Epithelial cell of proximal tubule (primary cell): ENCODE results near the gene PIKFYVE. TPM values are rescaled to one million over a fixed set of nuclear protein-coding genes. Genes with fewer than 3 reads are reported as not detected.
A peak's percentile ranks its signal among the peaks of the same experiment; 100 is the strongest.
"Not testable (repeated sequence)": the region's sequence is repeated elsewhere in the genome, so short reads cannot be mapped to it uniquely, and the experiment has no call there.

Source experiments
- DNase-seq: peaks from one replicate; pipeline ENCODE4 v3.0.0-alpha.2; 2011; ENCODE audit warnings: low read depth
- H3K4me3 ChIP-seq: 2 replicates; pipeline ENCODE4 v1.5.1; 2011; ENCODE audit warnings: low read depth, mild to moderate bottlenecking, low read length
- CTCF ChIP-seq: conservative IDR thresholded peaks from 2 replicates; pipeline ENCODE4 v1.5.1; 2012; ENCODE audit warnings: low read depth, mild to moderate bottlenecking, low read length
- total RNA-seq: library from RNA; depleted of rRNA; stranded (reverse); fragments of >200 nt; gene quantifications from 2 replicates; pipeline ENCODE4 v1.2.3, GENCODE V29; 2015

The PIKFYVE gene
- 10.8 and 13.8 TPM in 2 replicates for total RNA-seq

- TF ChIP-seq CTCF = no peak
- H3K4me3 ChIP-seq = peak within 1 kb of the TSS; percentile 82
- peak; percentile 86 for DNase-seq
Observed at GRCh38 chr2:208265801-208266552, at the start of gene PIKFYVE. TSS of gene PIKFYVE (plus strand) at chr2:208266255. CDS start at chr2:208271520, 5,265 bp downstream.

GRCh38 chr2:208221873-208222272, 44.2 kb upstream of the PIKFYVE start:
- H3K4me3 ChIP-seq, DNase-seq: not testable (repeated sequence)

GRCh38 chr2:208222351-208222750, 43.7 kb upstream of the PIKFYVE start:
- no peak for DNase-seq
- TF ChIP-seq CTCF = no peak
- no peak overlapping the region for H3K4me3 ChIP-seq

- H3K4me3 ChIP-seq = no peak overlapping the region
- DNase-seq = no peak
- TF ChIP-seq CTCF = no peak
Observed at GRCh38 chr2:208224802-208225201, 41.3 kb upstream of the PIKFYVE start.

- no peak for TF ChIP-seq CTCF
- no peak overlapping the region for H3K4me3 ChIP-seq
- DNase-seq = no peak
Observed at GRCh38 chr2:208227581-208228232, 38.3 kb upstream of the PIKFYVE start.

GRCh38 chr2:208228476-208228875, 37.6 kb upstream of the PIKFYVE start:
- DNase-seq = no peak
- TF ChIP-seq CTCF = no peak
- H3K4me3 ChIP-seq = no peak overlapping the region

- no peak for TF ChIP-seq CTCF
- DNase-seq = no peak
- H3K4me3 ChIP-seq = no peak overlapping the region
Observed at GRCh38 chr2:208234786-208235185, 31.3 kb upstream of the PIKFYVE start.
